GM13976 (cell line): ENCODE data around the gene PCGF3.

ENCODE experiments used
- DNase-seq: peaks from one replicate; pipeline ENCODE4 v3.0.0; 2012; ENCODE audit warnings: low spot score
- CTCF ChIP-seq: IDR thresholded peaks from 2 replicates; pipeline ENCODE4 v1.5.1; 2012; ENCODE audit warnings: borderline replicate concordance, mild to moderate bottlenecking; ENCODE audit not compliant: insufficient read depth; ENCODE audit errors: extremely low read depth, missing control alignments, control extremely low read depth
- in situ Hi-C: fragments of 300-500 bp; cut with MboI; formaldehyde crosslinking; loops from one replicate; pipeline ENCODE4 v1.12.0; 2022; ENCODE audit warnings: low sequenced_read_pairs, mixed read lengths, inconsistent platforms; ENCODE audit not compliant: unreplicated experiment

PCGF3 gene

GRCh38 chr4:707929-708630, 2.4 kb downstream of the PCGF3 start:
- DNase-seq: no peak
- in situ Hi-C loops: no loop called here
- TF ChIP-seq CTCF: no peak

- in situ Hi-C loops: no loop called here
- DNase-seq: no peak
- no peak for TF ChIP-seq CTCF
Measured at GRCh38 chr4:708631-708933, 3.0 kb downstream of the PCGF3 start.

GRCh38 chr4:709348-709747, 3.7 kb downstream of the PCGF3 start:
- in situ Hi-C loops: no loop called here
- no peak for TF ChIP-seq CTCF
- no peak for DNase-seq

- DNase-seq: no peak
- in situ Hi-C loops: no loop called here
- TF ChIP-seq CTCF: no peak
Measured at GRCh38 chr4:710116-710515, 4.5 kb downstream of the PCGF3 start.

- in situ Hi-C loops: no loop called here
- no peak for TF ChIP-seq CTCF
- DNase-seq: no peak
Measured at GRCh38 chr4:710916-711315, 5.3 kb downstream of the PCGF3 start.

GRCh38 chr4:712093-712492, 6.5 kb downstream of the PCGF3 start:
- in situ Hi-C loops: no loop called here
- DNase-seq: no peak
- TF ChIP-seq CTCF: no peak

- in situ Hi-C loops: no loop called here
- no peak for DNase-seq
- TF ChIP-seq CTCF: no peak
Measured at GRCh38 chr4:712916-713632, 7.4 kb downstream of the PCGF3 start.
